Stomach (tissue), 4 donors: ENCODE data around the gene HOXB8.

Experiments
- POLR2A ChIP-seq, 4 donors: fragments of 450-650 bp; IDR thresholded peaks; one replicate each; pipeline ENCODE4 v1.6.1; 2016; ENCODE audit warnings: antibody characterized with exemption in 4 of 4, control low read depth in 2 of 4, mild to moderate bottlenecking in 1 of 4, moderate library complexity in 1 of 4
- TF ChIP-seq, protein P1 (sequence below), 7 experiments: fragments of 450-650 bp in 4 of 7; fragments of 200-600 bp in 3 of 7; sonication (generic) in 3 of 7; IDR thresholded peaks; one replicate each; pipeline ENCODE4 v1.5.1; 2016 to 2019; ENCODE audit warnings: antibody characterized with exemption in 7 of 7, control low read depth in 2 of 7, mild to moderate bottlenecking in 1 of 7

DNA sequence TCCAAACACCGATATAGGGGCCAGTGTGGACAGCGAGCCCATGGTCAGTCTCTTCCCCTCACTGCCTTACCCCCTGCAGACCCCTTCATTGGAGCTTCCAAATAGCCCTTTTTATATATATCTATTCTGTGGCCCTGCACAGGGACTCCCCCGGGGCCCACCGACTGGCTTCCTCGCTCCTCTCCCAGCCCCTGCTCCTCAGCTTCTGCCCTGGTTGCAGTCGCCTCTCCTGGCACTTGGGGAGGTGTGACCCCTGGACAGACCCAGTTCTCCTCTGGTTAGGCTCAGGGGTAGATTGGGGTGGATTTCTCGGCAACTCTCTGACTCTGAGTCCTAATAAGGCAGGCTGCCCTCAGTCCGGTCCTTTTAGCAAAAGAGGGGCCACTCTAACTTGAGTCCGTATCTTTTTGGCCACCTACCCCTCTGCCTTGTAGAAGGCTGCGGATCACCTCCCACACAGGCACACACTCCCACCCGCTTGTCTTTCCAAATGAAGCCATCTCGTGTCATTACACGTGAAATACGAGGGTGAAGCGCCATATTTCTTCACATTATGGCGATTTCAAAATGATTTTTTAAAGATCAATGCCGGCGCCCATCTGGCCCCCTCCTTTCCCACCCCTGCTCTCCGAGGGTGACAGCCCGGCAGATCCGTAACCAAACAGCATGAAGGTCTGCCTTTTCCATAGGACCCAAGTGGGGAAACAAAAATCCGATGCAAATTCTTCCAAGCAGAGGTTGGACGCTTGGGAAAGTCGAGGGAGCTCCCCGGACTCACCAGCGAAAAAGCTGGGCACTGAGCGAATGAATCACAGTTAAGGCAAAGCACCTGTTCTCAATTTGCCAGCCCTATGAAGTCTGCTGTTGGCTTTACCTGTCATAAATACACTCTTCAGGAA is 12.8 kb upstream of the HOXB8 start:
- no peak for TF ChIP-seq POLR2A (IDR thresholded peaks at IDR 0.05)
- TF ChIP-seq, protein P1, sequence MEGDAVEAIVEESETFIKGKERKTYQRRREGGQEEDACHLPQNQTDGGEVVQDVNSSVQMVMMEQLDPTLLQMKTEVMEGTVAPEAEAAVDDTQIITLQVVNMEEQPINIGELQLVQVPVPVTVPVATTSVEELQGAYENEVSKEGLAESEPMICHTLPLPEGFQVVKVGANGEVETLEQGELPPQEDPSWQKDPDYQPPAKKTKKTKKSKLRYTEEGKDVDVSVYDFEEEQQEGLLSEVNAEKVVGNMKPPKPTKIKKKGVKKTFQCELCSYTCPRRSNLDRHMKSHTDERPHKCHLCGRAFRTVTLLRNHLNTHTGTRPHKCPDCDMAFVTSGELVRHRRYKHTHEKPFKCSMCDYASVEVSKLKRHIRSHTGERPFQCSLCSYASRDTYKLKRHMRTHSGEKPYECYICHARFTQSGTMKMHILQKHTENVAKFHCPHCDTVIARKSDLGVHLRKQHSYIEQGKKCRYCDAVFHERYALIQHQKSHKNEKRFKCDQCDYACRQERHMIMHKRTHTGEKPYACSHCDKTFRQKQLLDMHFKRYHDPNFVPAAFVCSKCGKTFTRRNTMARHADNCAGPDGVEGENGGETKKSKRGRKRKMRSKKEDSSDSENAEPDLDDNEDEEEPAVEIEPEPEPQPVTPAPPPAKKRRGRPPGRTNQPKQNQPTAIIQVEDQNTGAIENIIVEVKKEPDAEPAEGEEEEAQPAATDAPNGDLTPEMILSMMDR (IDR thresholded peaks at IDR 0.05) = no peak
